MM.1S (cell line): ENCODE results near the gene TUBGCP3.

Experiments
- DNase-seq: peaks from one replicate; pipeline ENCODE4 v3.0.0-alpha.2; 2015
- H2AFZ ChIP-seq: fragments of 300-600 bp; sonication (generic); 2 replicates; pipeline ENCODE4 v1.6.0; 2016; ENCODE audit warnings: antibody characterized with exemption, low read length
- H3F3A ChIP-seq: fragments of 300-600 bp; sonication (generic); 2 replicates; pipeline ENCODE4 v1.6.1; 2016; ENCODE audit warnings: mild to moderate bottlenecking, antibody characterized with exemption, low read length, moderate library complexity, mixed read lengths; ENCODE audit not compliant: insufficient read depth
- H3K27ac ChIP-seq: fragments of 300-600 bp; sonication (generic); 2 replicates; pipeline ENCODE4 v1.5.1; 2016; ENCODE audit warnings: mild to moderate bottlenecking, low read length
- H3K27me3 ChIP-seq: fragments of 300-600 bp; sonication (generic); replicated peaks from 2 replicates; pipeline ENCODE4 v1.6.0; 2016; ENCODE audit warnings: low read length; ENCODE audit not compliant: insufficient read depth
- H3K36me3 ChIP-seq: fragments of 300-600 bp; sonication (generic); replicated peaks from 2 replicates; pipeline ENCODE4 v1.6.1; 2016; ENCODE audit warnings: mild to moderate bottlenecking, low read length, mixed read lengths; ENCODE audit not compliant: insufficient read depth
- H3K4me1 ChIP-seq: fragments of 300-600 bp; sonication (generic); 2 replicates; pipeline ENCODE4 v1.6.1; 2016; ENCODE audit warnings: low read length, mixed read lengths
- H3K4me2 ChIP-seq: fragments of 300-600 bp; sonication (generic); 2 replicates; pipeline ENCODE4 v1.6.0; 2016; ENCODE audit warnings: low read depth, low read length
- H3K4me3 ChIP-seq: fragments of 300-600 bp; sonication (generic); 2 replicates; pipeline ENCODE4 v1.5.1; 2016; ENCODE audit warnings: low read length, mixed read lengths
- H3K79me2 ChIP-seq: fragments of 300-600 bp; sonication (generic); 2 replicates; pipeline ENCODE4 v1.6.1; 2016; ENCODE audit warnings: mixed run types, low read length, mixed read lengths
- H3K9ac ChIP-seq: fragments of 300-600 bp; sonication (generic); 2 replicates; pipeline ENCODE4 v1.6.1; 2016; ENCODE audit warnings: low read length, mixed read lengths
- H3K9me2 ChIP-seq: fragments of 300-600 bp; sonication (generic); replicated peaks from 2 replicates; pipeline ENCODE4 v1.6.1; 2016; ENCODE audit warnings: mild to moderate bottlenecking, low read length, mixed read lengths; ENCODE audit not compliant: insufficient read depth
- H3K9me3 ChIP-seq: fragments of 300-600 bp; sonication (generic); replicated peaks from 2 replicates; pipeline ENCODE4 v1.6.1; 2016; ENCODE audit warnings: mild to moderate bottlenecking, low read length, mixed read lengths; ENCODE audit not compliant: insufficient read depth
- H4K20me1 ChIP-seq: fragments of 300-600 bp; sonication (generic); 2 replicates; pipeline ENCODE4 v1.6.1; 2016; ENCODE audit warnings: mild to moderate bottlenecking, low read length, moderate library complexity, mixed read lengths; ENCODE audit not compliant: insufficient read depth
- CTCF ChIP-seq: fragments of 300-600 bp; sonication (generic); IDR thresholded peaks from 2 replicates; pipeline ENCODE4 v1.5.1; 2016; ENCODE audit warnings: antibody characterized with exemption, low read length, mixed read lengths
- EZH2 ChIP-seq: fragments of 300-600 bp; sonication (generic); optimal IDR thresholded peaks from 2 replicates; pipeline ENCODE3; 2017; ENCODE audit warnings: low read depth, mild to moderate bottlenecking, antibody characterized with exemption, low read length, mixed read lengths
- EZH2phosphoT487 ChIP-seq: fragments of 300-600 bp; sonication (generic); IDR thresholded peaks from 2 replicates; pipeline ENCODE4 v1.6.1; 2018; ENCODE audit warnings: antibody characterized with exemption, low read length

TUBGCP3 gene

GRCh38 chr13:112618501-112618900 is 30.5 kb upstream of the TUBGCP3 start:
- Histone ChIP-seq H3K9me3 (no peaks in the 10 kb centered on the region), H3F3A (no peaks in the 10 kb centered on the region), H3K27ac (no peak overlapping the region), H3K27me3 (peaks cover 21% of the 10 kb centered on the region), H3K4me2 (no peak overlapping the region), H3K79me2 (no peaks in the 10 kb centered on the region), H4K20me1 (no peaks in the 10 kb centered on the region), H3K9me2 (no peaks in the 10 kb centered on the region), H3K9ac (no peak overlapping the region), H3K36me3 (no peaks in the 10 kb centered on the region), H3K4me1 (no peaks in the 10 kb centered on the region), H2AFZ (no peak overlapping the region), H3K4me3 (no peak overlapping the region)
- TF ChIP-seq CTCF (no peak), EZH2 (no peak), EZH2phosphoT487 (no peak)
- DNase-seq = no peak

- Histone ChIP-seq H3K27ac (no peak overlapping the region), H3K4me2 (no peak overlapping the region), H3F3A (no peaks in the 10 kb centered on the region), H3K36me3 (no peaks in the 10 kb centered on the region), H3K4me1 (no peaks in the 10 kb centered on the region), H3K4me3 (no peak overlapping the region), H3K9me3 (no peaks in the 10 kb centered on the region), H3K9me2 (no peaks in the 10 kb centered on the region), H3K9ac (no peak overlapping the region), H4K20me1 (no peaks in the 10 kb centered on the region), H2AFZ (no peak overlapping the region), H3K79me2 (no peaks in the 10 kb centered on the region), H3K27me3 (peaks cover 21% of the 10 kb centered on the region)
- no peak for DNase-seq
- TF ChIP-seq CTCF (no peak), EZH2phosphoT487 (no peak), EZH2 (no peak)
These were observed 29.9 kb upstream of the TUBGCP3 start for GRCh38 chr13:112617754-112618375.

- Histone ChIP-seq H3K9me2 (no peaks in the 10 kb centered on the region), H3K9ac (no peak overlapping the region), H3K27me3 (peaks cover 21% of the 10 kb centered on the region), H3K9me3 (no peaks in the 10 kb centered on the region), H3K36me3 (no peaks in the 10 kb centered on the region), H2AFZ (no peak overlapping the region), H3F3A (no peaks in the 10 kb centered on the region), H3K27ac (no peak overlapping the region), H3K4me1 (no peaks in the 10 kb centered on the region), H3K79me2 (no peaks in the 10 kb centered on the region), H3K4me2 (no peak overlapping the region), H3K4me3 (no peak overlapping the region), H4K20me1 (no peaks in the 10 kb centered on the region)
- TF ChIP-seq EZH2phosphoT487 = no peak
- TF ChIP-seq EZH2 = no peak
- peak; percentile 71 for TF ChIP-seq CTCF
- DNase-seq = peak; percentile 36
These were observed 28.8 kb upstream of the TUBGCP3 start for GRCh38 chr13:112616586-112617362.
